ENCODE measurements around the gene EIF3CL.
A peak's percentile ranks its signal among the peaks of the same experiment; 100 is the strongest.
"Not testable (repeated sequence)": the region's sequence is repeated elsewhere in the genome, so short reads cannot be mapped to it uniquely, and the experiment has no call there.

EIF3CL gene

DNA sequence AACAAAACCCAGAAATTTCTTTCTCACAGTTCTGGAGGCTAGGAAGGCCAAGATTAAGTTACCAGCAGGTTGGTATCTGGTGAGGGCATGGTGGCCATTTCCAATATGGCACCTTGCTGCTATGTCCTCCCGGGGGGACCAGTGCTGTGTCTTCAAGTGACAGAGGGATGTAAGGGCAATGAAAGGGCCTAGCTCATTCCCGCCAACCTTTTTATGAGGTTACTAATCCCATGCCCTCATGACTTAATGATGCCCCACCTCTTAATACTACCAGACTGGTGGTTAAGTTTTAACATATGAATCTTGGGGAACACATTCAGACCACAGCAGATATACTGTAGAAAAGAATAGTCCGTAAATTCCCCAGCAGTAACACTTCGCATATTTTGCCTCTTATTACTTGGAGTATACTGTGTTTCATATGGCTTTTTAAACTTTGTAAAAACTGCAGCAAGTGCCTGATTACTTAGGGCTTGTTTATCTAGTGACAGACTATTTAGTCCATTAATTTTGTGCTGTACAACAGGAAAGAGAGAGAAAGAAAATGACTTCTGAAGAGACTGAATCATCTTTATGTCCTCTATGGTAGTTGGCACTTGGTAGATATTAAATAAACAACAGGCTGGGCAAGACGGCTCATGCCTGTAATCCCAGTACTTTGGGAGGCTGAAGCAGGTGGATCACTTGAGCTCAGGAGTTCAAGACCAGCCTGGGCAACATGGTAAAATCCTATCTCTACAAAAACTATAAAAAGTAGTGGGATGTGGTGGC, 66.5 kb downstream of the EIF3CL start:
- H2BK15ac ChIP-seq (replicated peaks; ENCODE audit: low read depth); H3K27me3 ChIP-seq (ENCODE audit: insufficient read depth, low read length, poor library complexity); H3K56ac ChIP-seq (ENCODE audit: low read length); H3K9ac ChIP-seq (ENCODE audit: low read length); H3K36me3 ChIP-seq (ENCODE audit: control insufficient read depth, insufficient read depth, low read length); H3K27ac ChIP-seq (ENCODE audit: low read depth, low read length); DNase-seq; H2BK5ac ChIP-seq (ENCODE audit: low read length); H4K5ac ChIP-seq (ENCODE audit: low read length); H3K4me2 ChIP-seq (ENCODE audit: low read length); H3K4me1 ChIP-seq (ENCODE audit: control insufficient read depth, low read depth, low read length); H3K4me3 ChIP-seq (ENCODE audit: low read length); H3K79me2 ChIP-seq (ENCODE audit: control insufficient read depth, insufficient read depth, low read length); H4K8ac ChIP-seq (ENCODE audit: low read depth, low read length); H2BK120ac ChIP-seq (ENCODE audit: low read depth, low read length); H3K4ac ChIP-seq (ENCODE audit: low read depth, low read length); H2AK5ac ChIP-seq (ENCODE audit: low read length); H3K79me1 ChIP-seq (ENCODE audit: low read length); H3K23ac ChIP-seq (ENCODE audit: low read length); H3K18ac ChIP-seq (ENCODE audit: low read length): not testable (repeated sequence)
- no CpG with 5 or more reads among the region's 5 CpGs for WGBS (ENCODE audit: extremely low coverage, insufficient coverage, low lambda C conversion rate)

DNA sequence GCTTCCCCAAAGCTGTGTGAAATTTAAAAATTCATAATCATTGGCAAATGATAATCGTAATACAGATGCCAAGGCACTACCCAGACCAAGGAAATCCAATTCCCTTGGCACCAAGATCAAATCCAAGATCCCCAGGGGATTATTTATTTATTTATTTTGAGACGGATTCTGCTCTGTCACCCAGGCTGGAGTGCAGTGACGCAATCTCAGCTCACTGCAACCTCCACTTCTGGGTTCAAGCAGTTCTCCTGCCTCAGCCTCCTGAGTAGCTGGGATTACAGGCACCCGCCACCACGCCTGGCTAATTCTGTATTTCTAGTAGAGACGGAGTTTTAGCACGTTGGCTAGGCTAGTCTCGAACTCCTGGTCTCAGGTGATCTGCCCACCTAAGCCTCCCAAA, 68.0 kb downstream of the EIF3CL start:
- H3K36me3 ChIP-seq (ENCODE audit: control insufficient read depth, insufficient read depth, low read length); H3K4me2 ChIP-seq (ENCODE audit: low read length); H3K18ac ChIP-seq (ENCODE audit: low read length); H4K8ac ChIP-seq (ENCODE audit: low read depth, low read length); H3K27ac ChIP-seq (ENCODE audit: low read depth, low read length); H3K79me2 ChIP-seq (ENCODE audit: control insufficient read depth, insufficient read depth, low read length); H3K79me1 ChIP-seq (ENCODE audit: low read length); H2BK120ac ChIP-seq (ENCODE audit: low read depth, low read length); H3K27me3 ChIP-seq (ENCODE audit: insufficient read depth, low read length, poor library complexity); DNase-seq; H3K9ac ChIP-seq (ENCODE audit: low read length); H3K4me3 ChIP-seq (ENCODE audit: low read length); H4K5ac ChIP-seq (ENCODE audit: low read length); H2BK15ac ChIP-seq (replicated peaks; ENCODE audit: low read depth); H2AK5ac ChIP-seq (ENCODE audit: low read length); H3K4me1 ChIP-seq (ENCODE audit: control insufficient read depth, low read depth, low read length); H3K23ac ChIP-seq (ENCODE audit: low read length); H3K4ac ChIP-seq (ENCODE audit: low read depth, low read length); H3K56ac ChIP-seq (ENCODE audit: low read length); H2BK5ac ChIP-seq (ENCODE audit: low read length): not testable (repeated sequence)
- WGBS (ENCODE audit: extremely low coverage, insufficient coverage, low lambda C conversion rate), result no CpG with 5 or more reads among the region's 8 CpGs

DNA sequence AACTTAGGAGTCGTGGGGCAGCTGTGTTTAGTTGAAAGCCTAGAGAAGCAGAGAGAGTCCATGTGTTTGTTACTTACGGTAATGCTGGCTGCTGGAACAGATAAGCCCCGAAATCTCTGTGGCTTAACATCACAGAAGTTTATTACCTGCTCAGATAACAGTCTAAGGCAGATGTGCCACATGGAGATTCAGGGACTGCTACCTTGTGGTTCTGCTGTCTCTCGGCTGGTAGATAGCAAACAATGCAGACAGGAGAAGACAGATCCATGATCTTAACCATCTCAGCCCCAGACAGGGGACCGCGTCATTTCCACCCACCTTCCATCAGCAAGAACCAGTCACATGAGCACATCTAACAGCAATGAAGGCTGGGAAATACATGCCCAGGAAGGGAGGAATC, 71.0 kb downstream of the EIF3CL start:
- not testable (repeated sequence) for H2BK120ac ChIP-seq (ENCODE audit: low read depth, low read length); DNase-seq; H3K79me1 ChIP-seq (ENCODE audit: low read length); H3K23ac ChIP-seq (ENCODE audit: low read length); H4K5ac ChIP-seq (ENCODE audit: low read length); H2AK5ac ChIP-seq (ENCODE audit: low read length); H3K4me1 ChIP-seq (ENCODE audit: control insufficient read depth, low read depth, low read length); H2BK5ac ChIP-seq (ENCODE audit: low read length); H3K4me2 ChIP-seq (ENCODE audit: low read length); H3K79me2 ChIP-seq (ENCODE audit: control insufficient read depth, insufficient read depth, low read length); H3K27me3 ChIP-seq (ENCODE audit: insufficient read depth, low read length, poor library complexity); H3K9ac ChIP-seq (ENCODE audit: low read length); H3K56ac ChIP-seq (ENCODE audit: low read length); H3K4ac ChIP-seq (ENCODE audit: low read depth, low read length); H3K36me3 ChIP-seq (ENCODE audit: control insufficient read depth, insufficient read depth, low read length); H4K8ac ChIP-seq (ENCODE audit: low read depth, low read length); H2BK15ac ChIP-seq (replicated peaks; ENCODE audit: low read depth); H3K4me3 ChIP-seq (ENCODE audit: low read length); H3K18ac ChIP-seq (ENCODE audit: low read length); H3K27ac ChIP-seq (ENCODE audit: low read depth, low read length)
- WGBS (ENCODE audit: extremely low coverage, insufficient coverage, low lambda C conversion rate), result no CpG with 5 or more reads among the region's 6 CpGs

DNA sequence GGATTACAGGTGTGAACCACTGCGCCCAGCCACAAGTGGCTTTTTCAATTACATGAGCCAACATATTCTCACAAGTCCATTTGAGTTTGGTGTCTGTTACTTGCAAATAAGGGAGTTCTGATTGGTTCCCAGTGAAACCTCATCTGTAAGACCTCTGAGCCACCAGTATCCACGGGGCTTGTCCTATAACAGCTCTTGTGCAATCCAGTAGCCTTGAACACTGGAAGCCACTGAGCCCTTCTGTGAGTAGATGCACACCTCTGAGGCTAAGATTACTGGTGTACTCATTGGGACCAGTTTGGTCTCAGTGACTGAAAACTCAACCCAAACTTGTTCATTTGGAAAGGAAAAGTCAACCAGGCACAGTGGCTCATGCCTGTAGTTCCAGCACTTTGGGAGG, 72.7 kb downstream of the EIF3CL start:
- not testable (repeated sequence) for H3K56ac ChIP-seq (ENCODE audit: low read length); H3K4ac ChIP-seq (ENCODE audit: low read depth, low read length); H2BK15ac ChIP-seq (replicated peaks; ENCODE audit: low read depth); H3K4me1 ChIP-seq (ENCODE audit: control insufficient read depth, low read depth, low read length); H4K8ac ChIP-seq (ENCODE audit: low read depth, low read length); H2BK120ac ChIP-seq (ENCODE audit: low read depth, low read length); H3K4me2 ChIP-seq (ENCODE audit: low read length); H3K79me2 ChIP-seq (ENCODE audit: control insufficient read depth, insufficient read depth, low read length); H2AK5ac ChIP-seq (ENCODE audit: low read length); H3K79me1 ChIP-seq (ENCODE audit: low read length); H3K9ac ChIP-seq (ENCODE audit: low read length); H3K36me3 ChIP-seq (ENCODE audit: control insufficient read depth, insufficient read depth, low read length); H4K5ac ChIP-seq (ENCODE audit: low read length); H3K18ac ChIP-seq (ENCODE audit: low read length); H2BK5ac ChIP-seq (ENCODE audit: low read length); H3K27ac ChIP-seq (ENCODE audit: low read depth, low read length); H3K27me3 ChIP-seq (ENCODE audit: insufficient read depth, low read length, poor library complexity); H3K4me3 ChIP-seq (ENCODE audit: low read length); H3K23ac ChIP-seq (ENCODE audit: low read length); DNase-seq
- WGBS (ENCODE audit: extremely low coverage, insufficient coverage, low lambda C conversion rate), result no CpG with 5 or more reads among the region's 2 CpGs

DNA sequence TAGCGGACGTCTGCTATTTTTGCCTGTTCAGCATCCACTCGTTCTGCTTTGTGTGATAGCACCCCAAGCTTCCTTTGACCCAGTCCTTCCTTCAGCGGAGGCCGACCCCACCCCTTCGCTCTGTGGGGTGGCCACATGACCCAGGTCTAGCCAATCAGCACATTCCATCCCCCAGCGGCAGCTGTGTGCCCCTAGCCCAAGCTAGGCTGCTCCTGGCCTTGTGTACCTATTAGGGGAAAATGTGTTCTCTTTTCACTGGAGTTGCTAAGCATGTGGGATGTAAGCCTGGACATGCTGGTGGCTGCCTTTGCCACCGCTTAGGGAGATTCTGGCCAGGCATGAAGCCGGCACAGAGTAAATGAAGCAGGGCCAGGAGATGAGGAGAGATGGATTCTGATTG, 73.4 kb downstream of the EIF3CL start:
- not testable (repeated sequence) for H3K23ac ChIP-seq (ENCODE audit: low read length); H3K36me3 ChIP-seq (ENCODE audit: control insufficient read depth, insufficient read depth, low read length); H3K4me3 ChIP-seq (ENCODE audit: low read length); H3K27me3 ChIP-seq (ENCODE audit: insufficient read depth, low read length, poor library complexity); H4K5ac ChIP-seq (ENCODE audit: low read length); H3K4me1 ChIP-seq (ENCODE audit: control insufficient read depth, low read depth, low read length); H2BK15ac ChIP-seq (replicated peaks; ENCODE audit: low read depth); H3K18ac ChIP-seq (ENCODE audit: low read length); H3K27ac ChIP-seq (ENCODE audit: low read depth, low read length); H3K56ac ChIP-seq (ENCODE audit: low read length); H2AK5ac ChIP-seq (ENCODE audit: low read length); H3K9ac ChIP-seq (ENCODE audit: low read length); H3K79me2 ChIP-seq (ENCODE audit: control insufficient read depth, insufficient read depth, low read length); H2BK120ac ChIP-seq (ENCODE audit: low read depth, low read length); H3K4ac ChIP-seq (ENCODE audit: low read depth, low read length); H3K4me2 ChIP-seq (ENCODE audit: low read length); H2BK5ac ChIP-seq (ENCODE audit: low read length); H3K79me1 ChIP-seq (ENCODE audit: low read length); H4K8ac ChIP-seq (ENCODE audit: low read depth, low read length)
- WGBS (ENCODE audit: extremely low coverage, insufficient coverage, low lambda C conversion rate), result no CpG with 5 or more reads among the region's 9 CpGs
- DNase-seq, result peak; percentile 72
